ENCODE results near the gene SLCO3A1.

SLCO3A1 gene

GRCh38 chr15:91944331-91944730 lies 90.8 kb downstream of the SLCO3A1 start:
- TF ChIP-seq CTCF (IDR thresholded peaks at IDR 0.05; ENCODE audit: low read depth, low read length) = no peak
- no peak for DNase-seq (ENCODE audit: extremely low read depth, low read depth)

GRCh38 chr15:91945385-91945784 lies 91.9 kb downstream of the SLCO3A1 start:
- DNase-seq (ENCODE audit: extremely low read depth, low read depth) = no peak
- TF ChIP-seq CTCF (IDR thresholded peaks at IDR 0.05; ENCODE audit: low read depth, low read length) = no peak

- TF ChIP-seq CTCF (IDR thresholded peaks at IDR 0.05; ENCODE audit: low read depth, low read length) = no peak
- DNase-seq (ENCODE audit: extremely low read depth, low read depth) = no peak
These were observed 92.6 kb downstream of the SLCO3A1 start for GRCh38 chr15:91946075-91946474.

GRCh38 chr15:91946581-91947292 lies 93.2 kb downstream of the SLCO3A1 start:
- DNase-seq (ENCODE audit: extremely low read depth, low read depth) = no peak
- TF ChIP-seq CTCF (IDR thresholded peaks at IDR 0.05; ENCODE audit: low read depth, low read length) = no peak; the same call in 1 of the 2 replicates

GRCh38 chr15:91947293-91947679 lies 93.8 kb downstream of the SLCO3A1 start:
- no peak for TF ChIP-seq CTCF (IDR thresholded peaks at IDR 0.05; ENCODE audit: low read depth, low read length)
- no peak for DNase-seq (ENCODE audit: extremely low read depth, low read depth)

- TF ChIP-seq CTCF (IDR thresholded peaks at IDR 0.05; ENCODE audit: low read depth, low read length) = no peak
- no peak for DNase-seq (ENCODE audit: extremely low read depth, low read depth)
These were observed 94.4 kb downstream of the SLCO3A1 start for GRCh38 chr15:91947683-91948608.

GRCh38 chr15:91949361-91949760 lies 95.9 kb downstream of the SLCO3A1 start:
- no peak for TF ChIP-seq CTCF (IDR thresholded peaks at IDR 0.05; ENCODE audit: low read depth, low read length)
- DNase-seq (ENCODE audit: extremely low read depth, low read depth) = no peak

Data from AG09319 (cell line).